Activated T-cell treated with anti-CD3 and anti-CD28 coated beads for 1 hour (primary cell): ENCODE measurements around the gene CACTIN.
A peak's percentile ranks its signal among the peaks of the same experiment; 100 is the strongest.

Experiments used
- DNase-seq: peaks from one replicate; pipeline ENCODE4 v3.0.0-alpha.2; 2020; ENCODE audit warnings: low read depth

The CACTIN gene

GRCh38 chr19:3627351-3627723 lies 747 bp upstream of the CACTIN start:
- no peak for DNase-seq

- no peak for DNase-seq
These were observed 556 bp downstream of the CACTIN start for GRCh38 chr19:3625996-3626472.

GRCh38 chr19:3623716-3624115 lies 2.9 kb downstream of the CACTIN start:
- DNase-seq = no peak

- DNase-seq = no peak
These were observed 4.4 kb downstream of the CACTIN start for GRCh38 chr19:3622224-3622623.

- DNase-seq = no peak
These were observed 4.9 kb downstream of the CACTIN start for GRCh38 chr19:3621689-3622088.

GRCh38 chr19:3620817-3621547 lies 5.6 kb downstream of the CACTIN start:
- no peak for DNase-seq

GRCh38 chr19:3620145-3620816 lies 6.3 kb downstream of the CACTIN start:
- DNase-seq = no peak

- DNase-seq = no peak
These were observed 7.0 kb downstream of the CACTIN start for GRCh38 chr19:3619631-3620012.

- DNase-seq = no peak
These were observed 7.6 kb downstream of the CACTIN start for GRCh38 chr19:3618811-3619630.

- peak; percentile 53 for DNase-seq
These were observed 8.3 kb downstream of the CACTIN start for GRCh38 chr19:3618144-3618810.

- no peak for DNase-seq
These were observed 9.1 kb downstream of the CACTIN start for GRCh38 chr19:3617463-3617862.

- no peak for DNase-seq
These were observed 11.0 kb downstream of the CACTIN start for GRCh38 chr19:3615524-3616135.

- DNase-seq = no peak
These were observed 11.6 kb downstream of the CACTIN start for GRCh38 chr19:3614858-3615505.

GRCh38 chr19:3613818-3614661 lies 12.6 kb downstream of the CACTIN start:
- no peak for DNase-seq

- no peak for DNase-seq
These were observed 13.5 kb downstream of the CACTIN start for GRCh38 chr19:3612901-3613741.

- DNase-seq = no peak
These were observed 14.3 kb downstream of the CACTIN start for GRCh38 chr19:3612330-3612729.

GRCh38 chr19:3611841-3612240 lies 14.7 kb downstream of the CACTIN start:
- no peak for DNase-seq

GRCh38 chr19:3610745-3611717 lies 15.6 kb downstream of the CACTIN start:
- DNase-seq = no peak
